SKM-1 treated with dmso at 0.1 percent for 144 hours (cell line): ENCODE results near the gene ELP4.

Experiments used
- DNase-seq: peaks from one replicate; lab custom pipeline; 2025; ENCODE audit not compliant: unreplicated experiment; lab: John Stamatoyannopoulos, UW

The ELP4 gene

DNA sequence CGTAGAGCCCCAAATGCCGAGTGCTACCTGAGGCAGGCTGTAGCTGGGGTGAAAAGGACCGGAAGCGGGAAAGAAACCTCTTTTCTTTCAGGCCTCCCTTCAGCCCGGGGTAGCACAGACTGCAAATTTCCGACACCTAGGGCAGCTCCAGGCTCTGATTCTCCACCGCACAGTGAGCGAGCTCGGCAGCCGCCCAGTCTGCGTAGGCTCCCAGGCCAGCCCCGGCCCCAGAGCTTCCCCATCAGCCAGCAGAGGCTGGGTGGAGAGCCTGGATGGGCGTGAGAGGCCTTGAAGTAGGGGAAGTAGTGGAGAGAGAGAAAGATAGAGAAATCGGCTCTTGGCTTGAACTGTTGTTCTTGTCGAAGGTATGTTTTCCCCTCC, 310.9 kb downstream of the ELP4 start:
- DNase-seq: no peak

DNA sequence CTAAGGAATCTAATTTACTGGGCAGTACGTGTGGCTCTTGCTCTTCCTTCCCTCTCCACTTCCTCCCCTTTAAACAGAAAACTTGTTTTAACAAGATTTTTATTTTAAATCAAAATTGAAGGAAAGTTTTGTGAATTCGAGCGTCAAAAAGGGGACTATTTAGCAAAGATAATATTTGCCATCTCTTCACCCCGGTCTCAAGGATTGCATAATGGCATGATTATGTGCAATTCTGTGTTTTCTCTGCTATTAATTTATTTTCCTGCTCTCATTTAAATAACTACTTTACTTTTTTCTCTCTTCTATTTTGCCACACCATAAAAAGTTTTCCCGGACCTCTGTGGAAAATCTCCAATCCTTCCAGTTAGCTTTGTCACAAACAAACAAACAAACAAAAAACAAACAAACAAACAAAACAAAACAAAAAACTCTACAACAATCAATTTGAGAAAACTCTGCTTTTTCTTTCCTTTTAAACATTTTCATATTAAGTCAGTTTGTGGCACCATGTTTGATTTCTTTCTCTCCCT, 311.7 kb downstream of the ELP4 start:
- no peak for DNase-seq

GRCh38 chr11:31821766-31822165, 312.2 kb downstream of the ELP4 start:
- no peak for DNase-seq

DNA sequence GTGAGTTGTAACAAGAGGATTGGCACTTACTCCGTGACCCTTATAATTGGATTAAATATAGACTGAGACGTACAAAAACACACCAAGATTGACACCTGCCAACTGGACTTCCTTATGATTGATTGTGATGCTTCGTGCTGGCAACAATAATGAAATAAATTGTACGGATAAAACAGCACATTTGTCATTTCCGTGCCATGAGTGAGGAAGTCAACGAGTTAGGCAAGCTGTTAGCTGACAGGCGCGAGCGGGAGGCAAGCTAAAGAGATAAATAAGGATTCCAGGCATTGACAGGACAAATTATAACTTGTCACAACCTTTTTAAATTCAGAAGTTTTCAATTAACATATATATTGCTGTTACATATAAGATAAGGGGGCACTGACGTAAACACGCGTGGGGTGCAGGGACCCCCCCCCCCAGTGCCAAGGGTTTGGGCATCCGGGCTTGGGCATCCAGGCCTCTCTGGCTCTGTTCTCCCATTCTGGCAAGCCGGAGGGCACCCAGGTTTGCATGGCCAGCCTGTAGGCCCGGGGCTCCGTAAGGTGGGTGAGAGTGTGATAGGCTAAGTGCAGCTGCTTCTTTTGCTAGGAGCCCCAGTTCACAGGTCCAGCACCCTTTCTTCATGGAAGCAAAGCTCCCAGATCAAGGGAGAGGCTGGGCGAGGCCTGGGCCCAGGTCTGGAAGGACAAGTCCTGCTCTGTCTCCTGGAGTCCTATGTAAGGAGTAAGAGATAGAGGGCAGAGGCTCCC, 312.8 kb downstream of the ELP4 start:
- no peak for DNase-seq

DNA sequence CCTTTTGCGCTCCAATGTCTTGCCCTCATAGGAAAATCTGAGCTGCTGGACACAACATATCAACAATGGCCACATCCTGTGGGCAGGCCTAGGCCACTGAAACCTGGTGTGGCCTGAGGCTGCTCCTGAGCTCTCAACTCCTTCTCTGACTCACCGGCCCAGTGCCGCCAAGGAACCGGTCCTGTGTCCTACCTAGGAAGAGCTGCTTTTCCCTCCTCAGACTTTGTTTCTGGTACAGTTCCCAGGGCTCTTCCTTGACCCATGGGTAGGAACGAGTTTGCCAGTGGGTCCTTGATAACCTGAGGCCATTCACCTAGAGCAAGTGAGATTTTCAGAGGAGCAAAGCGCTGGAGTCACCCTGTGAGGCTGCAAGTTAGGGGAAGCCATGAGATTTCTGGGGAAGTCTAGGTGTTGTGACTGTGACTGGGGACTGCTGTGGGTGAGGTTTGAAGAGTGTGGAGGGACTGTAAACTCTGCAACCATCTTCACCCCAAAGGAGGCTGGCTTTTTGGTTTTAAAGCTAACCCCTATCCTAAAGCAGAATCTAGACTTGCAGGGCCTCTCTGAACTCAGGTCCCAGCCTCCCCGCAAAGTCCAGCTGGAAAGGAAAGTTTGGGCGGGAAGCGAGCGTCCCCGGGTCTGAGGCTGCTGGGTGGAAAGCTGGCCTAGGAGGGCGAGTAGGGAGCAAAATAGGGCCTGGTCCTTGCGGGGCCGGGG, 313.5 kb downstream of the ELP4 start:
- no peak for DNase-seq

- no peak for DNase-seq
Measured at GRCh38 chr11:31823644-31824331, 314.2 kb downstream of the ELP4 start.

- DNase-seq: no peak
Measured at GRCh38 chr11:31824332-31824878, 314.8 kb downstream of the ELP4 start.

GRCh38 chr11:31824879-31825837, 315.6 kb downstream of the ELP4 start:
- no peak for DNase-seq

DNA sequence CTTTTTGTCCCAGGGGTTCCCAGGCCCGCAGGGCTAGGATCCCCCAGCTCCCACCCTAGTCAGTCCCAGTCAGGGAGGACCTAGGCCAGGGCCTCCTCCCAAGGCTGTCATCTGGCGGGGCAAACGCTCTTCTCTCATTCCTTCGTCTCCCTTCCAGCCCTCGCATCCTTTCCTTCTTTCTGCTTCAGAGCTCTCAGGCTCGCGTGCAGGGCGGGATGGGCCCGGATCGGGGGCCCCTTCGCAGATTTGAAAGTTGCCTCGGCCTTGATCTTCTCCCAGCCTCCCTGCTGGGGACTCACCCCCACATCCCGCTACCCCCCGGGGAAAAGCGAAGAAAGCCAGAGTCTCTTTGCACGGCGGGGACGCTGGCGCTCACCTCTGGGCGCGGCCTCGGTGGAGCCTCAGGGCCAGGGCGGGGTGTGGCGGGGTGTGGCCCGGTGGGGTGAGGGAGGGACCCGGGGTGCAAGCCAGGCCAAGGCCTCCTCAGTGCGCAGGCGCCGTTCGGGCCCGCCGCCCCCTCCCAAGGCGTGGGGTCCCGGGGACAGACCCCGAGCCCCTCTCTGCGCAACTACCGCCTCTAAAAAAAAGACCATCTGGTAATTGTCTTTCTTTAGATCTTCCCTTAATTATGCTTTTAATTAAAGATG, 316.4 kb downstream of the ELP4 start:
- no peak for DNase-seq

DNA sequence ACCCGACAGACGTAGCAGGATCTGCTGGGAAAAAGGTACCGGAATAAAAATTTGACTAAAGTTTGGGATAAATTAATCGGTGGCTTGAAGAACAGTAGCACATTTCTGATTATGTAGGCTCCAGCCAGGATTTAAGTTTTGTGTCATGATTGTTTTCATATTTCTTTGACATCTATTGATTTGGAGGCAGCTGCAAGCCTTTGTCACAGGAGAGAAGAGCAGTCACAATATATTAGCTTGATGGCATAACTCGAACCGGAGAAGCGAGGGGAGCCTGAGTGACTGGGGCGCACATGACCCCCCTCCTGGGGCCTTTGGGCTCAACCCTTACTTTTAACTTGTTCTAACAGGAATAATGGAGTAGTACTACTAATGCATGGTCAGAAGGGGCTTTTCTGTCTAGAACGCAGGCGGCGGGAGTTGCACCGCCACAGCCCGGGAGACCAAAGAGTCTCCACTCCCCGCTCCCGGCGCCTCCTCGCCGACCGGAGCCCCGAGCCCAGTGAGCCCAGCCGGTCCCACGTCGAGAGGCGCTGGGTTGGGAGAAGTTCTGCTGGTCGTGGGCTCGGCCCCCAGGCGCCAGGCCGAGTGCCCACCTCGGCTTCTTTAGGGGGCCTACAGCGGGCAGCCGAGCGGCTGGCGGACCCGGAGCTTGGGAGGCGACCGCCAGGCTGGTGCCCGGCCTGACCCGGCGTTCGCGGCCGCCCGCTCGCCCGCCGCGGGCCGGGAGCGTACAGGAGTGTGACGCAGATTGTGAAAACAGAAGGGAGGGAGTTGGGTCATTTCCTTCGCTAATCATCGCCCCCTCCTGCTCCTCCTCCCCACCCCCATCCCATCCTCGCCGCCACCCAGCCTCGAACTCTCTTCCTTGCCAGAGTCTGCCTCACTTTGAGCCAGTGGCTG, 317.2 kb downstream of the ELP4 start:
- no peak for DNase-seq

- no peak for DNase-seq
Measured at GRCh38 chr11:31827455-31828206, 318.1 kb downstream of the ELP4 start.

DNA sequence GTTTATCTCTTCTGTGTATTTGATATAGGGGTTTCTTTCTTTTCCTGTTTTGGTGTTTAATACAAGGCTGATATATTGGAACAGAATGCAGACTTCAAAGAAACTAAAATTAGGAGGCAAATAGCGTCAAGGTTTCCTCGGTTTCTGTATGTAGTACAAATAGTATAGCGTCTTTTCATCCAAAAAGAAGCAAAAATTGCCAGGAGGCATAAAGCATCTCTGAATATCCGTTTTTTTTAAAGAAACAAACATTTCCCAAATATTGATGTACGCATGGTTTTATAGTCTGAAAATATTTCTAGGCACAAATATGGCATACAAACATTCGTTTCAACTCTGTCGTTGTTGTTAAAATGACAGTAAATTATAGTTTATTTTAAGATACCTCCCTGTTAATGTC, 318.6 kb downstream of the ELP4 start:
- DNase-seq: no peak

GRCh38 chr11:31830406-31830805, 320.8 kb downstream of the ELP4 start:
- DNase-seq: no peak

DNA sequence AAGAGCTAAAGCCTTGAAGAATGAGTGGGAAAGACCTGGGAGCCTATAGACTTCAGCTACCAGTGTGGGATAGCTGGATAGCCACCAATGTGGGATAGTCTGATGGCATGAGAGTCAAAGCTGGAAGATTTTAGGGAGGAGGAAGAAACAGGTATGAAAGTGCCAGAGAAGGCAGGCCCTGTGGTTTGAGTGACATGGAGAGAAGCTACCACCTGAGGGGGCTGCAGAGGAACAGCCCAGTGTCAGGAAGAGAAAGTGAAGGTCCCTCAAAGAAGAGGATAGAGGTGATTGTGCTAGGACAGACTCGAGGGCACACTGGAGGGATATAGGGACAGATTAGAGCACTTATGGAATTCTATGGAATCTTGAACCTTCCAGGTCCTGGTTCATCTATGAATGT, 324.7 kb downstream of the ELP4 start:
- no peak for DNase-seq
